Measurements from ENCODE around the gene ADGRV1. TPM values are rescaled to one million over a fixed set of nuclear protein-coding genes. Genes with fewer than 3 reads are reported as not detected.

Gene ADGRV1
- total RNA-seq, 1 donor from 2014 or later = 0.13 TPM

- DNase-seq (no peak), ATAC-seq (ENCODE audit: low read depth) (no peak)
- intact Hi-C loops (cut with micrococcal nuclease) = no loop called here
- CTCF ChIA-PET = no interaction called here
- H3K4me3 Mint-ChIP-seq = no peak overlapping the region
- peaks cover 5% of the 10 kb centered on the region for H3K27me3 Mint-ChIP-seq
- TF ChIP-seq CTCF (IDR thresholded peaks at IDR 0.05) = no peak
- POLR2A ChIA-PET = interaction anchor here (0.6 kb wide), 1 partner anchor 606 kb away, joined by 5 read pairs; no protein-coding TSS in a partner anchor
- H3K9me3 Mint-ChIP-seq = no peaks in the 10 kb centered on the region
- H3K36me3 Mint-ChIP-seq (ENCODE audit: low read depth) = no peaks in the 10 kb centered on the region
- no peak overlapping the region for H3K27ac Mint-ChIP-seq
- no peaks in the 10 kb centered on the region for H3K4me1 Mint-ChIP-seq
These were observed 327.8 kb downstream of the ADGRV1 start for GRCh38 chr5:90886381-90886780.

GRCh38 chr5:90888511-90889324 lies 330.1 kb downstream of the ADGRV1 start:
- no peaks in the 10 kb centered on the region for H3K4me1 Mint-ChIP-seq
- ChIA-PET POLR2A (no interaction called here), CTCF (no interaction called here)
- no peak for ATAC-seq (ENCODE audit: low read depth)
- intact Hi-C loops (cut with micrococcal nuclease) = no loop called here
- no peak overlapping the region for H3K27ac Mint-ChIP-seq
- DNase-seq = no peak
- no peak overlapping the region for H3K4me3 Mint-ChIP-seq
- no peaks in the 10 kb centered on the region for H3K9me3 Mint-ChIP-seq
- TF ChIP-seq CTCF (IDR thresholded peaks at IDR 0.05) = no peak
- H3K36me3 Mint-ChIP-seq (ENCODE audit: low read depth) = no peaks in the 10 kb centered on the region
- H3K27me3 Mint-ChIP-seq = no peaks in the 10 kb centered on the region

- H3K27ac Mint-ChIP-seq = no peak overlapping the region
- DNase-seq = no peak
- no peak for ATAC-seq (ENCODE audit: low read depth)
- H3K4me3 Mint-ChIP-seq = no peak overlapping the region
- no peaks in the 10 kb centered on the region for H3K36me3 Mint-ChIP-seq (ENCODE audit: low read depth)
- TF ChIP-seq CTCF (IDR thresholded peaks at IDR 0.05) = no peak
- intact Hi-C loops (cut with micrococcal nuclease) = no loop called here
- no peaks in the 10 kb centered on the region for H3K9me3 Mint-ChIP-seq
- ChIA-PET CTCF (no interaction called here), POLR2A (no interaction called here)
- H3K4me1 Mint-ChIP-seq = no peaks in the 10 kb centered on the region
- no peaks in the 10 kb centered on the region for H3K27me3 Mint-ChIP-seq
These were observed 330.7 kb downstream of the ADGRV1 start for GRCh38 chr5:90889325-90889600.

GRCh38 chr5:90890180-90890579 lies 331.6 kb downstream of the ADGRV1 start:
- Mint-ChIP-seq H3K27ac (no peak overlapping the region), H3K4me1 (no peaks in the 10 kb centered on the region), H3K4me3 (no peak overlapping the region), H3K9me3 (no peaks in the 10 kb centered on the region), H3K36me3 (ENCODE audit: low read depth) (no peaks in the 10 kb centered on the region), H3K27me3 (no peaks in the 10 kb centered on the region)
- DNase-seq (no peak), ATAC-seq (ENCODE audit: low read depth) (no peak)
- intact Hi-C loops (cut with micrococcal nuclease) = no loop called here
- no peak for TF ChIP-seq CTCF (IDR thresholded peaks at IDR 0.05)
- POLR2A ChIA-PET = no interaction called here
- CTCF ChIA-PET = no interaction called here

GRCh38 chr5:90894866-90895420 lies 336.3 kb downstream of the ADGRV1 start:
- intact Hi-C loops (cut with micrococcal nuclease) = no loop called here
- Mint-ChIP-seq H3K4me3 (no peak overlapping the region), H3K27ac (no peak overlapping the region), H3K9me3 (no peaks in the 10 kb centered on the region), H3K4me1 (no peaks in the 10 kb centered on the region), H3K36me3 (ENCODE audit: low read depth) (no peaks in the 10 kb centered on the region), H3K27me3 (no peaks in the 10 kb centered on the region)
- TF ChIP-seq CTCF (IDR thresholded peaks at IDR 0.05) = no peak
- ATAC-seq (ENCODE audit: low read depth) = no peak
- CTCF ChIA-PET = no interaction called here
- no peak for DNase-seq
- POLR2A ChIA-PET = no interaction called here

Measured in activated B cell treated with CpG ODN at 0.5 μM for 24 hours (primary cell).